GM18517 (cell line): ENCODE measurements around the gene HOXC12.

Source experiments
- ATAC-seq: cut with Tn5 transposase; IDR thresholded peaks from one replicate; pipeline ENCODE4 v1.9.1; 2021; ENCODE audit warnings: mild to moderate bottlenecking, moderate library complexity; ENCODE audit not compliant: unreplicated experiment

The HOXC12 gene, protein sequence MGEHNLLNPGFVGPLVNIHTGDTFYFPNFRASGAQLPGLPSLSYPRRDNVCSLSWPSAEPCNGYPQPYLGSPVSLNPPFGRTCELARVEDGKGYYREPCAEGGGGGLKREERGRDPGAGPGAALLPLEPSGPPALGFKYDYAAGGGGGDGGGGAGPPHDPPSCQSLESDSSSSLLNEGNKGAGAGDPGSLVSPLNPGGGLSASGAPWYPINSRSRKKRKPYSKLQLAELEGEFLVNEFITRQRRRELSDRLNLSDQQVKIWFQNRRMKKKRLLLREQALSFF

DNA sequence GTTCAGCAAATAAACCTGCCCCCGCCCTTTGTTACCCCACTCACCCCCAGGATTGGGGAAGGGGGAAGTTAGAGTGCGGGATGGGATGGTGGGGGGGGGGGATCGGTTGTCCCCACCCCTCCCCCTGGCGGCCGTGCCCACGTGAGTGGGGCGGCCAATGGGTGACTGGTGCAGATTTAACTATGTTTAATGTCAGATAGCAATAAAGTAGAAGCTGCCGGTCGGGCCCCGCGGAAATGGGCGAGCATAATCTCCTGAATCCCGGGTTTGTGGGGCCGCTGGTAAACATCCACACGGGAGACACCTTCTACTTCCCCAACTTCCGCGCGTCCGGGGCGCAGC lies at the start of gene HOXC12:
Gene HOXC12 (plus strand): TSS at position 210 of the 342 bp plus-strand sequence. CDS start 27 bp downstream, at position 237.
- ATAC-seq, result no peak

DNA sequence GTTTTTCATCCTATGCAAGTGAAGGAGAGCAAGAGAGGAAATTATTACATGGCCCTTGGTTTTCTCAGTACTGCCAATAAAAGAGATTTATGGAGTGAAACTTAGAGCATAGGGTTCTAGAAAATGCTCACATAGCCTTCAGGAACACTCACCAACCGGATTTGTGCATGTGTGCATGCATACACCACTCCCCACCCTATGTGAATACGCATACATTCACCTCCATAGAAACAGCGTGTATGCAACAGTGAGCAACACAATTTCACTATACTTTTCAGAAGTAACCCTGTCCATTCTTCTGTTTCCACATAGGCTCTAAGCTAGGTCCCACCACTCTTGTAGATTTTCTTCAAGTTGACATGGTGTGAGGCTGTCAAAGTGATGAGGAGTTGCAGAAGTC lies 47.6 kb upstream of the HOXC12 start:
- no peak for ATAC-seq

DNA sequence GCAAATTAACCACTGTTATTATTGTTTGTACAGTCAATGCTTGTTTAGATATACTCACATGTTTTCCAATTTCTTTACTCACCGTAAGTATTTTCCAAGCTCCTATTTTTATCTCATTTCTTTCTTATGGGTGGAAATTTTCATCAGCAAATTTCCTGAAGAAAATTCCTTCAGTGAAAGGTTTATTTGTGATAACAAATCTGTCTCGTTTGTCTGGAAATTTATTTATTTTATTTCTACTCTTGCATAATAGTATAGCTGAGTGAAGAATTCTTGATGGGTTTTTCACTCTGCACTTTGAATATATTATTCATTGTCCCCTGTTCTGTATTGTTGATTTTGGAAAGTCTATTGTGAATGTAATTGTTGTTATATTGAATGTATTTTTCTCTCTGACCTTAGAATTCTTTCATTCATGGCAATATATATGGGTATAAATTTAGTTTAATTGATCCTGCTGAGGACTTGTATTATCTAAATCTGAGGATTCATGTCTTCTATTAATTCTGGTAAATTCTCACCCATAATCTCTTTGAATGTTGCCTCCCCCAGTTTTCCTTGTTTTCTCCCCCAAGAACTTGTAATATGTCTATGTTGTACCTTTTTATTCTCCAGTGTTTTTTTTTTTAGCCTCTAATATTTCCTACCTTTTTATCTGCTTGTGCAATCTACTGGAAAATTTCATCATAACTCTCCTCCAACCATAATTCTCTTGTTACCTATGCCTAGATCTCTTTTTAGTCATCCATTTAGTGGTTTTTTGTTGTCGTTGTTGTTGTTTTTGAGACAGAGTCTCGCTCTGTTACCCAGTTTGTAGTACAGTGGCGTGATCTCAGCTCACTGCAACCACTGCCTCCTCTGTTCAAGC lies 37.7 kb upstream of the HOXC12 start:
- ATAC-seq, result no peak

DNA sequence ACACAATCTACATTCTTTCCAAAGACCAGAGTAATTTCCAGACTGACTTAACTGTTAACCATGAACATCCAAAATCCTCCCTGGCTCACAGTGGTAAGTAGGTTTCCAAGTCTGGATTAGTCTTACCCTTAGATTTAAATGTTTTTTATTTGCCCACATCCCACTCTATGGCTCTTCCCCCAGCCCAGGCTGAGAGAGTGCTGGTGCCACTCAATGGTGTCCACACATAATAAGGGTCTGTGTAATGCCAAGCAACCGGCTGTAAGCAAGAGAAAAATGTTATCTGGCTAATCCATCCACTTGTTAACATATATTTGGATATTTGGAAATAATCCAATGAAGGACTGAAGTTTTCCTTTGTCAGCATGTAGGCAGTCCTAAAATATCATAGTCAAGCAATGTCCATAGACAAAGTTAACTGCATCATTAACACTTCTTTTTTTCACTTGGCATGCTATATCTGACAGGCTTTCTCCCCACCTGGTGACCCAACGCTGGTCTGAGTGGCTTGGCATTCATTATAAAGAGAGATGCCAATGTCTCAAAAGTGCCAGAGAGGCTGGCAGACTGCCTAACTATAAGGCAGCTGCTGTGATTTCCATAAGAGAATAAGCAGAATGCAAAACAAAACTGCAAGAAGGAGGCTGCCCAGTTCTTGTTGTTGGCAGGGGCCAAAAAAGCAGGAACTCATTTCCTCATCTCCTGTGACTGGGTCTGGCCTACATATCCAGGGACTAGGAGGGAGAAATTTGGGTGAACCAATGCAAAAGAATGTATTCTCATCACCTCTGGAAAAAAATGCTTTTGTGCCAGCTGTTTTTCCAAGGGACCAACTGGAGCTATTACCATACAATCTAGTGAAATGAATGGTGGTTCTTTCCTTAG lies 29.9 kb upstream of the HOXC12 start:
- ATAC-seq, result no peak

DNA sequence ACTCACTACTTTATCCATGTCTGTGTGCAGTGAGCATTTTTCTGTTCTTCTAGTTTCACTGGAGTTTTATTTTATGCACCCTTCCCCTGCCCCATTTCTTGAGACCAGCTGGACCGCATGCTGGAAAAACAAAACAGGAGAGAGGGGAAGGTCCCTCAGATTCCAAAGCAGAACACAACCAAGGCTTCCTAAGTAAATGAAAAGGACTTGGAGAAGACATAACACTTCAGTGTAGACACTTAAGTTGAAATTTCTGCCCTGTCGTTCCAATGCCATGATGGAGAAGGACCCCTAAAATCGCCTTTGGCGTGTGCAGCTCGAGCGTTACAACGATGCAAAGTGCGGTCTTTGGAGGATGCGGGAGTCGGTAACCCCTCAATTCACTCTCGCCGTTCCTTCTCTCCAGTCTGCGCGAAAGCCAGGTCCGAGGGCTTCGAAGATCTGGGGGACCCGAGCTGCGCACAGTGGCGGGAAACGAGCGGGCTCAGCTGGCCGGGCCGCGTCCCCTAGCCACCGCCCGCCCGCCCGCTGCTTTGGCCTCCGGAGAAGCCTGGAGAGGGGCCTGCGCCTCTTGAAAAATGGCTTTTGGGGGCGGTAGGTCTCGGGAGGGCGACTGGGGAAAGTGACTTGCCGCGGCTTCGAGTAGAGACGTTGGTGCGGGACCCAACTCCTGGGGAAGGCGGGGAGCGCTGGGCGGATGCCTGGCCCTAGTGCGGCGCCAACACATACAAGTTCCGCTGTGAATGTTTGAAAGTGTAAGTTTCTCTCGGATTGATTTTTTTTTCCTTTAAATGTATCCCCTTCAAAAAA lies 27.3 kb upstream of the HOXC12 start:
- ATAC-seq, result no peak

DNA sequence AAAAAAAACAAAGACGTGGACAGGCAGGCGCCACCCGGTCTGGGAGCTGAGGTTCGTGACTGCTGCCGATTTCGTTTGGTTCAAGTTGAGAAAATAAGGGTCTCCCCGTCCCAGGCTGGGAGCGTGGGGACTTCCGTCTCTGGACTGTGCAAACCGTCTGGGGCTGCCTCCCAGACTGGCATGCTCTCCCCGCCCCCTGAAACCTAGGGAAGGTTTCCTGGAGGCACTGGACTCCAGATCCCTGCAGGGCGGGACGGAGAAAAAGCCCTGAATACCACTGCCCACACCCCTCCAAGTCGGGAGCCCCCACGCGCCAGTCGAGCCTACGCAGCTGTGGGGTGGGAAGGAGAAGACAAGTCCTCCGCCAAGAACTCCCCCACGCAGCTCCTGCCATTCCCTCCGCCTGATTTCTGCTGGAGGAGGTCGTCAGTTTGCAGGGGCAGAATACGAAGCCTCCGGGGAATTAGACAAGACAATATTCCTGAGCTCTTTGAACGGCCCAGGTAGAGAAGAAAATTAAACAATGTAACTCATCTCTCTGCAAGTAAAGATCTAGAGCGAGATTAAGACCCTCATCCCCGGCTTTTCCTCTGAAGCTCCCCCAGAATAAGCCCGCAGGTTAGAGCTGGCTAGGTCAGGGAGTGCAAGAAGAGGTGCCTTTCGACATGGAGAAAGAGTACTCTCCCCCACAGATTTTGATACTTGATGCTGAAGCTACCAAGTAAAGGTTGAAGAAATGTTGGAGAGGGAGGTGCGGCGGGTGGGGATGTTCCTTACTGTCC lies 26.5 kb upstream of the HOXC12 start:
- ATAC-seq, result no peak

DNA sequence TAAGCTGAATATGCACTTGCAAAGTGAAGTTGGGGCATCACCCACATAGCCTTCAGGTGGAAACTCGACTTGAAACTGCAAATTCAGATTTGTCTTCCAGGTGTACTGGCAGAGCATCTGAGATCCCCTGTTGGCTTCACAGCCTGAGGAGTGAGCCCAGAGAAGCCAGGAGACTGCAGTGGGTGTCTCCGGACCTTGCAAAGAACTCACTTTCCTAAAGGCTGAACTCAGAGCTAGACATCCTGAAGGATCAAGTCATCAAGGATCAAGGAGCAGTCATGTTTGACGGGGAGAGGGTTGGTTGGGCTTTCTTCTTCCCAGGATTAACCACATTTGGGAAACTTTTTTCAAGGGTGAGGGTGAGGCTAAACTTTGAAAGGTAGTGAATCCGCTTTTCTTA lies 25.2 kb upstream of the HOXC12 start:
- ATAC-seq, result no peak

DNA sequence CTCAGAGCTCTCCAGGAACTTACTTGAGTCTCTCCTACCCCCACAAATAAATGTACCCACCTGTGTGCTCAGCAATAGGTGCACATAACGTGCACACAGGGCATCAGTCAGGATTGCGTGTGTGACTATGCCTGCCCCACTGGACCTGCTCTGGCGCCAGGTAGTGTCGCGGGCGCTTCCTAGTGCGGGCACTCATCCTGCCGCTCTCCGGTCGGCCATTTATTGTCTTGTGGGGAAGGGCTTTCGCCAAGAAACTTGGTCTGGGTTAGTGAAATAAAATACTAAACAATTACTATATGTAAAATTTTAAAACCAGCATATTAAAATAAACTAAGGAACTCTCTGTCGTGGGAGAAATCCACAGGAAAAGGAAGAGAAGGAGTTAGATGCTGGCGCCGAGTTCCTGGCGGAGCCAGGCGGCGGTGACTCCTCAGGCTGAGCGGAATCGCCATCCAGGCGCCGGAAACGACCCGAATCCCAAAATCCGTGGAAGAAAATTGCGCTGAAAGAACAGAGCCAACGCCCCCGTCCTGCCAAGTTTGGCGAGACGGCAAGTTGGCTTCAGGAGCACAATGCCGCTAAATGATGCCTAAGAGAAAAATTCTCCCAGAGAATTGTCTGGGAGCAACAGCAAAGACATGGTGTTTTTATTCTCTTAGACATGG lies 24.0 kb upstream of the HOXC12 start:
- ATAC-seq, result no peak

DNA sequence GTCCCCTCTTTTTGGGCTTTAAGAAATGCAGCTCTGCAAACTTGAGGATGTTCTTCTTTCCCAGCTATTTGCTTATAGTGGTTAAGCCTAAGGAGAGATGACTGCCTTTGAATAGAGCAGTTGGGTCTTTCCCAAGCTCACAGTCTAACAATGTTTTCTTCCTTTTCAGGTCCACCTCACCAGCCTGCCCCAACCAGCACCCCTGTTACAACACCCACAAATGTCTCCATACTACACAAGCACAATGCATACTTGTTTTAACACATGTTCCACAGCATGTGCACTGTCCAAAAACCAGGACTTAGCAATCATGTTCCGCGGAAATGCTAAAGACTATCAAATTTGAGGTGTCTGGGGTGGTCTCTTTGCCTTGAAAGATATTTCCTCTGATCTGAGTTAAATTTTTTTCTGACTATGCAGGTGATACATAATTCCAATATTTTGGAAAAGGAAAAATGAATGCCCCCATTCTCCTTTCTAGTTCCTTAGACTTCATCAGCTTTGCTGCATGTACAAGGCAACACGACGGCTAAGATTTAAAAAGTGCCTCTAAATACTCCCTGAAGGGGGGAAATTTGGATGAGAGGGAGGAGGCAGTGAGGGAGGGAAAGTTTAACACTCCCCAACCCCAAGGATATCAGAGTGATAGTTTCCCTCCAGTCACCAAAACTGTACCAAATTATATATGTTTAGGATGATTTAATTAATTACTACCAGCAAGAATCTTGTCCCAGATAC lies 22.7 kb upstream of the HOXC12 start:
- ATAC-seq, result no peak

DNA sequence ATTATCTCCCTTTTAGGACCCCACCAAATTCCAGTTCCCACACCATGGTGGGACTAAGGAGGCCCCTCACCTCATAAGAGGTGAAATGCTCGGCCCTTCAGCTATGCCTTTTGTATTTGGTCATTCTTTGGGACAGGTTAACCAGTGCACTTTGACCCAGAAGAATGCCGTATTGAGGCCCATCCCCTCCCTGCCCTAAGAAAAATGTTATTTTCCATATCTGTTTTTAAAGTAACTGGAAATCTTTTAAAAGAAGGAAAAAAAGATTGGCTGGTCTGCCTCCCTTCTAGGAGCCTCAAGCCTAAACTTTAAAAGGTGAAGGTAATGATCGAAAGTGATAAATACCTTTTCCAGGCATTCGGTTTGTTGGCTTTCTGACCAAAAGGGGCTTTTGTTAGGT lies 21.8 kb upstream of the HOXC12 start:
- ATAC-seq, result no peak

DNA sequence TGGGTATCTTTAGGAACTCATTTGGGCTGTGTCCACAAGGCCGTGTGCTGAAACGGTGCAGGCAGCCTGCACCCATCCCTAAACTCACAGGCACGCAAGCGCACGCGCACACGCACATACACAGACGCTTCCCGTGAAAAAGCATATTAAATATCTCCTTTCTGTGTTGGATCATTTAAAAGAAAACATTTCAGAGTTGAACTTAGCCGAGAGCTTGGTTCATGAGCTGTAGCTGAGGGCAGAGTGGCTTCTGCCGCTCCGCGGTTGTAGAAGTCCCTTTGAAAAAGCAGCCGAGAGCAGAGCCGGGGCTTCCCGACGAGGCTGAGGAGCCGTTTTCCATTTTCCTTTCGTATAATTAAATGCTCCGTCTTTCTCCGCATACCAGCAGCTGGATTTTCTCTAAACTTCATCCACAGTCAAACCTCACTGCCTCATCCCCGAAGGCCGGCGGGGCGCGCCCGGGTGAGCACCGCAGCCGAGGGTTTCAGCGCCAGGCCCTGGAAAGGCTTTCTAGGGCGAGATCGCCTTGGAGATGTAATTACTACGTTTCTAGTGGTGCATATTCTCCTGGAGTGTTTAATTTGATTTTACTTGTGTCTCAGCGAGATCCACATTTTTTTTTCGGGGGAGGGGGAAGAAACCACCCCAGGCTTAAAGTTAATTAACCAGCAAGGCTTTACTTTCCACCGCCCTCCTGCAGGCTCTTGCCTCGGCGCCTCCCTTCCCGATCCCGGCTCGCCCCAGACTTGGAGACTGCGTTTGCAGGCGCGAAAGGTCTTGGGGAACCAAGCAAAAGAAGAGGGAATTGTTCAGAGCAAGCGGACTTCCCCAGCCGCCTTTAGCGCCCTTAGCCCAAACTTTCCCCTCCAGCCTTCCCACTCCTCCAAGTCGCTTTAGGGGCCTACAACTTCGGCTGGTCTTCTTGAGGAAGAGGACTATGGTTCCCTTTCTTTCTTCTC lies 19.0 kb upstream of the HOXC12 start:
- ATAC-seq, result no peak

DNA sequence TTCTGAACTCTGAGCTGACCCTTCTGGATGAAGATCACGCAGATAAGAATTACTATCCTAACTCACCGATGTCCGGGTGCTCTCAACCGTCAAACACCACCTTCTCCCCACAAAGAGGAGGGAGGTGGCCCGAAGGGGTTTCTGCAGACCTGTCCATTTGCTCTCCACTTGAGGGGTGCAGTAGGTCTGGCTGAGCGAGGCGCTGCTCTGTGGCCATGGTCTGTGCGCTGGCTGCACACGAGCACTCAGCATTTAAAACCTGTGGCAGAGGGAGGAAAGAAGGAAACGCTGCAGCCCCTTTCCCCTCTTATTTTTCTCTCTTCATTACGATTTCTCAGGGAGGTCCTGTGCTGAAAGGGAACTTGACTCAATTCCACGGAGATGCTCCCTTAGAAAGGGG lies 17.6 kb upstream of the HOXC12 start:
- ATAC-seq, result no peak

DNA sequence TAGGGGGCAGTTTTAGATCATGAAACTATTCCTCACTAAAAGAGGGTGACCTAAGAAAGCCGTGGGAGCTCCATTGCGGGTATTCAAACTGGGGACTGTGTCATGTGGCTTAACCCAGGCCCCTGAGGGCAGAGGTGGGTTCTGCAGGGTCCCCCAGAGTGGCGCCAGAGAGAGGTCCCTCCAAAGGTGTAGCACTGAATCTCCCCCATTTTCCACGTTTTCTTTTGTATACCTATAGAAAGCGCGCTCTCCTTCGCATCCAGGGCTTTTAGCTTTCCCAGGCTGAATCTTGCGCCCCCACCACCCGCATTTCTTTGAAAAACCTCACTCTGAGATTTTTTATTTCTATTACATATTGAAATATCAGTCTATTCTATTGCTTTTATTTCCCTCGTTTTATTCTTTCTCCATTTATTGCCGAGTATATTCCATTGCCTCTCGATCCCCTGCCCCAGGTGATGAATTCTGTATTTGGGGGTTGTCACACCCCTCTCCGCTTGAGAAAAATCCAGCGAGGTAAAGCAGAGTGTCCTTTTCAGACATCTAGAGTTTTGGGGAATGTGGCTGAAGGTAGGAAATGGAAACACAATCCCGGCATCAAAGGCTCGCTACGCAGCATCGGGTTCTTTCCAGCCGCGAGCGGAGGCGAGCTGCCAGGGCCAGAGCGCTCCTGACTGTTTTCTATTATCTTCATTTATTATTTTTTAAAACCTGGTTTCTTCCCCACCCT lies 16.9 kb upstream of the HOXC12 start:
- ATAC-seq, result no peak

DNA sequence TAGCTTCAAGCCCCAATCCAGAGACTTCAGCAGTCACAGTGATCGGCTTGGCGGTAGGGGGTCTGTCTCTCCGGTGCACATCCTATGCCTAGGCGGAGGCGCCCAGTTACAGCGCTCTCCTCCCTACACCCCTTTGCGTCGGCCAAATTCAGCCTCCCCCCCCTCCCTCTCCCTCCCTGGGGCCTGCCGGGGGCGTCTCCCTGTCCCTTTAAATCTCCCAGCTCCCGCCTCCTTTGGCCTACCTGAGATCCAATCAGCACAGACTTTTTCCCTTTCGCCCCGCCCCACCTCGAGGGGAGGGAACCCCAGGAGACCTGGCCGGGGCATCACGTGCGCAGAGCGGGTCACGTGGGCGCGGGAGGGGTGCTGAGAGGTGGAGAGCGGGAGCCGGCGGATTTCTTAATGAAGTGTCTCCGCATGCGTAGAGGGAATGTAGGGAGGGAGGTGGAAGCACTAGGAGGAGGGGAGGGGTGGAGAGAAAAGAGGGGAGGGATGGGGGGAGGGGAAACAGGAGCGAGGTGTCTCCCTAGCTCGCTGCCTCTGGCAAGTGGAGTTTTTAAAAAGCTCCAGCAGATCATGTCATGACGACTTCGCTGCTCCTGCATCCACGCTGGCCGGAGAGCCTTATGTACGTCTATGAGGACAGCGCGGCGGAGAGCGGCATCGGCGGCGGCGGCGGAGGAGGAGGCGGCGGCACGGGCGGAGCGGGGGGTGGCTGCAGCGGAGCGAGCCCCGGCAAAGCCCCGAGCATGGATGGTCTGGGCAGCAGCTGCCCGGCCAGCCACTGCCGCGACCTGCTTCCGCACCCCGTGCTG lies 16.2 kb upstream of the HOXC12 start, which contains the start of gene HOXC13:
Gene HOXC13 (plus strand): TSS at position 506 of the 815 bp plus-strand sequence. CDS start 76 bp downstream, at position 582.
- ATAC-seq, result no peak

DNA sequence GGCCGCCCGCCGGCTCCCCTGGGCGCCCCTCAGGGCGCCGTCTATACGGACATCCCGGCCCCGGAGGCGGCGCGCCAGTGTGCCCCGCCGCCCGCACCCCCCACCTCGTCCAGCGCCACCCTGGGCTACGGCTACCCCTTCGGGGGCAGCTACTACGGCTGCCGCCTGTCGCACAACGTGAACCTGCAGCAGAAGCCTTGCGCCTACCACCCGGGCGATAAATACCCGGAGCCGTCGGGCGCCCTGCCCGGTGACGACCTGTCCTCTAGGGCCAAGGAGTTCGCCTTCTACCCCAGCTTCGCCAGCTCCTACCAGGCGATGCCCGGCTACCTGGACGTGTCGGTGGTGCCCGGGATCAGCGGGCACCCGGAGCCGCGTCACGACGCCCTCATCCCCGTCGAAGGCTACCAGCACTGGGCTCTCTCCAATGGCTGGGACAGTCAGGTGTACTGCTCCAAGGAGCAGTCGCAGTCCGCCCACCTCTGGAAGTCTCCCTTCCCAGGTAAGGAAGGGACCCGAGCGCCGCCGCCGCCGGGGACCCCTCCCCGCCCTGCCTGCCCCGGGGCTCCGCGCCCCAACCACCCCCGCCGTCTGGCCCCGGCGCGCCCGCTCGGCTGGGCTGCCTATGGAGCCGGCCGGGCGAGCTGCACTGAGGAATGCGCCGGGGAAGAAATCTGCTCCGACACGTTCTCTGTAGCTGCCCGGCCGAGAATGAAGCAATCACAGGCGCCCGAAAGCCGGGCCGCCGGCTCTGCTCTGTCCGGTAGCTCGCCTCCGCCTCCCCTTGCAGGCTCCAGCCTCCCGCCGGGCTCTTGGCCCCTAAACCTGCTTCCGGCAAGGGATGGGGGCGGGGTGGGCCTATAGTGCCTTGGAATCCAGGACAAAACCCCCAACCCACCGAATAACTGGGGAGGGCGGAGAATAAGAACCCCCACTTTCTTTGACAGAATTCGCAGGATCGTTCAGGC lies 15.3 kb upstream of the HOXC12 start:
- ATAC-seq, result no peak
